DMS79 treated with DMSO at 0.1 percent for 48 hours (cell line): ENCODE results near the gene KBTBD12.

ENCODE experiments used
- DNase-seq: peaks from one replicate; lab custom pipeline; 2025; lab: John Stamatoyannopoulos, UW

KBTBD12 gene

GRCh38 chr3:128014548-128014947, 99.5 kb downstream of the KBTBD12 start:
- no peak for DNase-seq

- DNase-seq: no peak
These were observed 101.5 kb downstream of the KBTBD12 start for GRCh38 chr3:128016502-128016901.

DNA sequence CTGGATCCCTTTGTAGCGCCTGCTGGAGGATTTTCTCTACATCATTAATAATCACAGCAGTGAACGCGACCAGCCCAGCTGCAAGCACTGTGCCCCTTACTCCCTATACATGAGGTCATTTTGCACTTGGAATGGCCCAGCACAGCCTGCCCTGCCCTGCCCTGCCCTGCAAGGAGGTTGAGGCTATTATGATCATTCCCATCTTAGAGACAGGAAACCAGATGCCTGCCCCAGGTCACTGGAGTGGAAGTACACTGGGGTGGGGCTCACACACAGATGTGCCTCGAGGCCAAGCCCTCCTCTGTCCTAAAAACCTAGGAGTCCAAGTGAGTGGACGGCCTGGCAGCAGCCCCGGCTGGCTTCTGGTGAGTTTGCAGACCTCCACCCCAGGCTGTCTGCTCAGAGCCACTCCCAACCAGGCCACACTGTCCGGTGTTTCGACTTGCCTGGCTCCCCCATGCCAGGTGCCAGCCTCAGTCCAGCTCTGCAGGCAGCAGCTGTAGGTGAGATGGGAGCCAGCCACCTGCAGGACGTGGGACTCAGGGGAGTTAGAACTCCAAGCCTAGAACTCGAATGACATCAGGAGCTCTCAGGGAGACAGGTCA, 106.8 kb downstream of the KBTBD12 start:
- DNase-seq: no peak

- DNase-seq: no peak
These were observed 118.1 kb downstream of the KBTBD12 start for GRCh38 chr3:128033102-128033501.

- no peak for DNase-seq
These were observed 121.1 kb downstream of the KBTBD12 start for GRCh38 chr3:128036119-128036518.
